ENCODE measurements around the gene OR1D5.
"Not testable (repeated sequence)": the region's sequence is repeated elsewhere in the genome, so short reads cannot be mapped to it uniquely, and the experiment has no call there.

OR1D5 gene

GRCh38 chr17:3032258-3033247 lies 30.9 kb downstream of the OR1D5 start:
- no peak for DNase-seq

- DNase-seq, result not testable (repeated sequence)
Observed at GRCh38 chr17:3030852-3031470, 32.4 kb downstream of the OR1D5 start.

- no peak for DNase-seq
Observed at GRCh38 chr17:3030096-3030495, 33.3 kb downstream of the OR1D5 start.

- no peak for DNase-seq
Observed at GRCh38 chr17:3029213-3029913, 34.0 kb downstream of the OR1D5 start.

- no peak for DNase-seq
Observed at GRCh38 chr17:3027786-3028532, 35.4 kb downstream of the OR1D5 start.

GRCh38 chr17:3026856-3027751 lies 36.3 kb downstream of the OR1D5 start:
- no peak for DNase-seq

GRCh38 chr17:3026125-3026855 lies 37.1 kb downstream of the OR1D5 start:
- no peak for DNase-seq

- DNase-seq, result no peak
Observed at GRCh38 chr17:3025421-3026124, 37.8 kb downstream of the OR1D5 start.

- no peak for DNase-seq
Observed at GRCh38 chr17:3024346-3024745, 39.1 kb downstream of the OR1D5 start.

GRCh38 chr17:3022197-3022596 lies 41.2 kb downstream of the OR1D5 start:
- DNase-seq, result no peak

- no peak for DNase-seq
Observed at GRCh38 chr17:3020381-3020780, 43.0 kb downstream of the OR1D5 start.

GRCh38 chr17:3019761-3020160 lies 43.6 kb downstream of the OR1D5 start:
- no peak for DNase-seq

- no peak for DNase-seq
Observed at GRCh38 chr17:3017936-3018335, 45.5 kb downstream of the OR1D5 start.

GRCh38 chr17:3015890-3016289 lies 47.5 kb downstream of the OR1D5 start:
- DNase-seq, result no peak

GRCh38 chr17:3012926-3013581 lies 50.4 kb downstream of the OR1D5 start:
- peak; percentile 57 to 66 for DNase-seq
